Effector memory CD4-positive, alpha-beta T cell (primary cell): ENCODE data around the gene CACHD1.
A peak's percentile ranks its signal among the peaks of the same experiment; 100 is the strongest.

Experiments
- DNase-seq, 3 donors: peaks; one replicate each; pipeline ENCODE4 v3.0.0-alpha.2; 2020
- H3K27ac ChIP-seq: 2 replicates; pipeline ENCODE4 v1.7.0; 2013; ENCODE audit warnings: mild to moderate bottlenecking, low read length, moderate library complexity; ENCODE audit not compliant: insufficient read depth, poor library complexity, severe bottlenecking
- H3K27me3 ChIP-seq: replicated peaks from 2 replicates; pipeline ENCODE4 v1.7.0; 2013; ENCODE audit warnings: mild to moderate bottlenecking, low read length; ENCODE audit not compliant: insufficient read depth, control insufficient read depth, poor library complexity, severe bottlenecking
- H3K36me3 ChIP-seq: 2 replicates; pipeline ENCODE4 v1.7.0; 2013; ENCODE audit warnings: mild to moderate bottlenecking, low read length, moderate library complexity; ENCODE audit not compliant: control insufficient read depth, insufficient read depth
- H3K4me1 ChIP-seq: 2 replicates; pipeline ENCODE4 v1.7.0; 2013; ENCODE audit warnings: low read length, mild to moderate bottlenecking; ENCODE audit not compliant: control insufficient read depth, insufficient read depth, poor library complexity, severe bottlenecking
- H3K4me3 ChIP-seq: 2 replicates; pipeline ENCODE4 v1.7.0; 2013; ENCODE audit warnings: low read length, low read depth, mild to moderate bottlenecking; ENCODE audit not compliant: insufficient read depth, poor library complexity, severe bottlenecking
- H3K9me3 ChIP-seq: 2 replicates; pipeline ENCODE4 v1.7.0; 2013; ENCODE audit warnings: mild to moderate bottlenecking, low read length, moderate library complexity; ENCODE audit not compliant: control insufficient read depth

Gene CACHD1

GRCh38 chr1:64680599-64680998 lies 210.7 kb downstream of the CACHD1 start:
- H3K36me3 ChIP-seq = no peaks in the 10 kb centered on the region
- H3K27me3 ChIP-seq = no peaks in the 10 kb centered on the region
- DNase-seq = no peak
- no peak overlapping the region for H3K4me3 ChIP-seq
- no peaks in the 10 kb centered on the region for H3K9me3 ChIP-seq
- H3K27ac ChIP-seq = no peak overlapping the region
- no peaks in the 10 kb centered on the region for H3K4me1 ChIP-seq

- no peaks in the 10 kb centered on the region for H3K36me3 ChIP-seq
- H3K4me3 ChIP-seq = no peak overlapping the region
- no peaks in the 10 kb centered on the region for H3K9me3 ChIP-seq
- DNase-seq = no peak
- no peaks in the 10 kb centered on the region for H3K27me3 ChIP-seq
- H3K4me1 ChIP-seq = no peaks in the 10 kb centered on the region
- H3K27ac ChIP-seq = no peak overlapping the region
Measured at GRCh38 chr1:64681043-64681442, 211.1 kb downstream of the CACHD1 start.

- Histone ChIP-seq H3K4me3 (no peak overlapping the region), H3K36me3 (no peaks in the 10 kb centered on the region), H3K9me3 (no peaks in the 10 kb centered on the region), H3K27ac (no peak overlapping the region), H3K27me3 (no peaks in the 10 kb centered on the region), H3K4me1 (no peaks in the 10 kb centered on the region)
- DNase-seq = no peak
Measured at GRCh38 chr1:64683419-64683818, 213.5 kb downstream of the CACHD1 start.

GRCh38 chr1:64685217-64685616 lies 215.3 kb downstream of the CACHD1 start:
- DNase-seq = no peak
- H3K36me3 ChIP-seq = no peaks in the 10 kb centered on the region
- H3K27ac ChIP-seq = no peak overlapping the region

GRCh38 chr1:64685765-64686341 lies 215.9 kb downstream of the CACHD1 start:
- Histone ChIP-seq H3K27ac (no peak overlapping the region), H3K36me3 (no peaks in the 10 kb centered on the region), H3K4me1 (no peaks in the 10 kb centered on the region), H3K27me3 (no peaks in the 10 kb centered on the region), H3K9me3 (no peaks in the 10 kb centered on the region), H3K4me3 (no peak overlapping the region)
- DNase-seq = no peak

More at GRCh38 chr1:64685217-64685616, 215.3 kb downstream of the CACHD1 start:
- Histone ChIP-seq H3K27me3 (no peaks in the 10 kb centered on the region), H3K9me3 (no peaks in the 10 kb centered on the region), H3K4me3 (no peak overlapping the region), H3K4me1 (no peaks in the 10 kb centered on the region)

- Histone ChIP-seq H3K9me3 (no peaks in the 10 kb centered on the region), H3K27me3 (no peaks in the 10 kb centered on the region), H3K4me3 (no peak overlapping the region), H3K36me3 (no peaks in the 10 kb centered on the region), H3K4me1 (no peaks in the 10 kb centered on the region), H3K27ac (no peak overlapping the region)
- DNase-seq = peak in 1 of 3 donors; percentile 9
Measured at GRCh38 chr1:64686828-64687724, 217.1 kb downstream of the CACHD1 start.

GRCh38 chr1:64687725-64688327 lies 217.9 kb downstream of the CACHD1 start:
- no peak overlapping the region for H3K27ac ChIP-seq
- DNase-seq = no peak
- no peaks in the 10 kb centered on the region for H3K4me1 ChIP-seq
- H3K4me3 ChIP-seq = no peak overlapping the region
- no peaks in the 10 kb centered on the region for H3K36me3 ChIP-seq
- H3K9me3 ChIP-seq = no peaks in the 10 kb centered on the region
- H3K27me3 ChIP-seq = no peaks in the 10 kb centered on the region

GRCh38 chr1:64691626-64692025 lies 221.7 kb downstream of the CACHD1 start:
- no peaks in the 10 kb centered on the region for H3K9me3 ChIP-seq
- no peaks in the 10 kb centered on the region for H3K4me1 ChIP-seq
- no peak overlapping the region for H3K4me3 ChIP-seq
- H3K27me3 ChIP-seq = no peaks in the 10 kb centered on the region
- H3K36me3 ChIP-seq = no peaks in the 10 kb centered on the region
- no peak overlapping the region for H3K27ac ChIP-seq
- DNase-seq = no peak

- Histone ChIP-seq H3K4me3 (no peak overlapping the region), H3K36me3 (no peaks in the 10 kb centered on the region), H3K27ac (no peak overlapping the region), H3K27me3 (no peaks in the 10 kb centered on the region), H3K9me3 (no peaks in the 10 kb centered on the region), H3K4me1 (no peaks in the 10 kb centered on the region)
- no peak for DNase-seq
Measured at GRCh38 chr1:64692911-64693310, 223.0 kb downstream of the CACHD1 start.

GRCh38 chr1:64693406-64693805 lies 223.5 kb downstream of the CACHD1 start:
- Histone ChIP-seq H3K27me3 (no peaks in the 10 kb centered on the region), H3K4me1 (no peaks in the 10 kb centered on the region), H3K36me3 (no peaks in the 10 kb centered on the region), H3K27ac (no peak overlapping the region), H3K9me3 (no peaks in the 10 kb centered on the region), H3K4me3 (no peak overlapping the region)
- DNase-seq = no peak
